Mucosa of descending colon (tissue), 3 donors: ENCODE results near the gene PCLAF. TPM values are rescaled to one million over a fixed set of nuclear protein-coding genes. Genes with fewer than 3 reads are reported as not detected.
"Not testable (repeated sequence)": the region's sequence is repeated elsewhere in the genome, so short reads cannot be mapped to it uniquely, and the experiment has no call there.

ENCODE experiments used
- ATAC-seq: fragments of 200-7000 bp; cut with Tn5 transposase; one replicate; pipeline ENCODE4 v1.9.1; 2020; ENCODE audit warnings: mild to moderate bottlenecking, moderate library complexity
- DNase-seq, 3 donors: peaks; one replicate each; pipeline ENCODE4 v3.0.0-alpha.2; 2020
- H3K36me3 ChIP-seq: fragments of 200-600 bp; one replicate; pipeline ENCODE4 v1.8.0; 2021; ENCODE audit warnings: low read depth, mild to moderate bottlenecking
- H3K4me1 ChIP-seq: fragments of 200-600 bp; one replicate; pipeline ENCODE4 v1.8.0; 2021; ENCODE audit warnings: low read depth, mild to moderate bottlenecking
- H3K4me3 ChIP-seq: fragments of 200-600 bp; one replicate; pipeline ENCODE4 v1.8.0; 2021; ENCODE audit warnings: mild to moderate bottlenecking
- H3K9me3 ChIP-seq: fragments of 200-600 bp; one replicate; pipeline ENCODE4 v1.8.0; 2021; ENCODE audit warnings: mild to moderate bottlenecking
- CTCF ChIP-seq: fragments of 200-600 bp; IDR thresholded peaks from one replicate; pipeline ENCODE4 v1.8.0; 2022; ENCODE audit warnings: antibody characterized with exemption, mild to moderate bottlenecking
- intact Hi-C, 2 donors: fragments of 100-400 bp; cut with DNase I in 1 of 2; cut with micrococcal nuclease in 1 of 2; formaldehyde crosslinking; loops; one replicate each; pipeline versions ENCODE4 v1.11.0 to v1.11.1; 2022; cut with DNase I, micrococcal nuclease
- total RNA-seq, 3 donors: library from RNA; stranded (reverse); fragmentation: NEBNext Ultra II Directional in 2 of 3; extraction: Animal tissue kit (Norgen Biotek cat#: 25700) in 2 of 3; gene quantifications; one replicate each; pipeline versions ENCODE4 v1.2.1 to v1.2.4, GENCODE V29; 2021 to 2023
- donor health status: DM: no; HTN: no; CAD: no; lungs with moderate emphysema.
- donor health status: DM: no; HTN: no; CAD: no.
- donor health status: DM: no; HTN: yes; CAD: no.

PCLAF gene
- total RNA-seq, 3 donors from 2014 or later, result 3.3 to 14.7 (median 4.4) TPM

GRCh38 chr15:64333986-64334929 lies 47.0 kb downstream of the PCLAF start:
- H3K36me3 ChIP-seq, result no peaks in the 10 kb centered on the region
- no peak overlapping the region for H3K4me3 ChIP-seq
- H3K4me1 ChIP-seq, result no peaks in the 10 kb centered on the region
- no peak for TF ChIP-seq CTCF
- DNase-seq, result peak; percentile 44 to 52 (median 49)
- ATAC-seq, result peak; percentile 89
- intact Hi-C loops, result no loop called here
- H3K9me3 ChIP-seq, result no peaks in the 10 kb centered on the region

GRCh38 chr15:64333516-64333915 lies 47.7 kb downstream of the PCLAF start:
- no peak for DNase-seq
- no peak for ATAC-seq
- H3K4me1 ChIP-seq, result no peaks in the 10 kb centered on the region
- no peaks in the 10 kb centered on the region for H3K9me3 ChIP-seq
- H3K36me3 ChIP-seq, result no peaks in the 10 kb centered on the region
- no peak for TF ChIP-seq CTCF
- intact Hi-C loops, result no loop called here
- H3K4me3 ChIP-seq, result no peak overlapping the region

GRCh38 chr15:64331668-64332067 lies 49.6 kb downstream of the PCLAF start:
- H3K4me1 ChIP-seq, H3K36me3 ChIP-seq, H3K4me3 ChIP-seq, H3K9me3 ChIP-seq, ATAC-seq, intact Hi-C loops, DNase-seq: not testable (repeated sequence)

- ATAC-seq, H3K4me3 ChIP-seq, H3K9me3 ChIP-seq, H3K36me3 ChIP-seq, H3K4me1 ChIP-seq, intact Hi-C loops: not testable (repeated sequence)
- DNase-seq, result peak; percentile 47 to 67 (median 59)
Measured at GRCh38 chr15:64326975-64327374, 54.3 kb downstream of the PCLAF start.

- ATAC-seq, result peak; percentile 85
- H3K4me3 ChIP-seq, intact Hi-C loops: not testable (repeated sequence)
Measured at GRCh38 chr15:64326458-64326857, 54.8 kb downstream of the PCLAF start.

GRCh38 chr15:64324165-64324877 lies 56.9 kb downstream of the PCLAF start:
- no peak for DNase-seq
- Histone ChIP-seq H3K4me3 (no peak overlapping the region), H3K36me3 (no peaks in the 10 kb centered on the region), H3K9me3 (no peaks in the 10 kb centered on the region), H3K4me1 (no peaks in the 10 kb centered on the region)
- no peak for TF ChIP-seq CTCF
- ATAC-seq, result no peak
- intact Hi-C loops, result no loop called here

More at GRCh38 chr15:64326458-64326857, 54.8 kb downstream of the PCLAF start:
- not testable (repeated sequence) for H3K36me3 ChIP-seq, H3K9me3 ChIP-seq, H3K4me1 ChIP-seq
- peak in 2 of 3 donors; percentile 7 to 31 for DNase-seq

GRCh38 chr15:64315216-64315615 lies 66.0 kb downstream of the PCLAF start:
- ATAC-seq (no peak), DNase-seq (no peak)
- TF ChIP-seq CTCF, result no peak
- Histone ChIP-seq H3K36me3 (no peaks in the 10 kb centered on the region), H3K4me3 (no peak overlapping the region), H3K9me3 (no peaks in the 10 kb centered on the region), H3K4me1 (no peaks in the 10 kb centered on the region)
- intact Hi-C loops, result no loop called here
